ENCODE measurements around the gene HAGHL.
A peak's percentile ranks its signal among the peaks of the same experiment; 100 is the strongest.

Gene HAGHL

GRCh38 chr16:777826-778225, 50.9 kb downstream of the HAGHL start:
- peak; percentile 4; the same call in 1 of the 3 replicates for ATAC-seq
- TF ChIP-seq ZC3H10 (CRISPR knock-in tag; IDR thresholded peaks at IDR 0.05) (no peak), CSRNP3 (CRISPR knock-in tag; IDR thresholded peaks at IDR 0.05) (no peak), TOX (CRISPR knock-in tag; IDR thresholded peaks at IDR 0.05; ENCODE audit: borderline replicate concordance) (no peak), OSR1 (CRISPR knock-in tag; IDR thresholded peaks at IDR 0.05) (no peak), ESRRG (CRISPR knock-in tag; IDR thresholded peaks at IDR 0.05) (no peak), GLIS3 (CRISPR knock-in tag; IDR thresholded peaks at IDR 0.05) (no peak), ZFP30 (CRISPR knock-in tag; IDR thresholded peaks at IDR 0.05) (no peak), CSDC2 (CRISPR knock-in tag; IDR thresholded peaks at IDR 0.05) (no peak), PPARA (CRISPR knock-in tag; IDR thresholded peaks at IDR 0.05; ENCODE audit: borderline replicate concordance) (no peak), SNAI2 (CRISPR knock-in tag; IDR thresholded peaks at IDR 0.05) (no peak), ZNF70 (CRISPR knock-in tag; IDR thresholded peaks at IDR 0.05) (no peak), ZFP3 (CRISPR knock-in tag; IDR thresholded peaks at IDR 0.05) (no peak), ARNTL (CRISPR knock-in tag; IDR thresholded peaks at IDR 0.05; ENCODE audit: borderline replicate concordance, low read depth) (no peak), BACH2 (CRISPR knock-in tag; IDR thresholded peaks at IDR 0.05; ENCODE audit: borderline replicate concordance) (no peak), CREB5 (CRISPR knock-in tag; IDR thresholded peaks at IDR 0.05; ENCODE audit: low read depth) (no peak)
- TF ChIP-seq, protein P1, sequence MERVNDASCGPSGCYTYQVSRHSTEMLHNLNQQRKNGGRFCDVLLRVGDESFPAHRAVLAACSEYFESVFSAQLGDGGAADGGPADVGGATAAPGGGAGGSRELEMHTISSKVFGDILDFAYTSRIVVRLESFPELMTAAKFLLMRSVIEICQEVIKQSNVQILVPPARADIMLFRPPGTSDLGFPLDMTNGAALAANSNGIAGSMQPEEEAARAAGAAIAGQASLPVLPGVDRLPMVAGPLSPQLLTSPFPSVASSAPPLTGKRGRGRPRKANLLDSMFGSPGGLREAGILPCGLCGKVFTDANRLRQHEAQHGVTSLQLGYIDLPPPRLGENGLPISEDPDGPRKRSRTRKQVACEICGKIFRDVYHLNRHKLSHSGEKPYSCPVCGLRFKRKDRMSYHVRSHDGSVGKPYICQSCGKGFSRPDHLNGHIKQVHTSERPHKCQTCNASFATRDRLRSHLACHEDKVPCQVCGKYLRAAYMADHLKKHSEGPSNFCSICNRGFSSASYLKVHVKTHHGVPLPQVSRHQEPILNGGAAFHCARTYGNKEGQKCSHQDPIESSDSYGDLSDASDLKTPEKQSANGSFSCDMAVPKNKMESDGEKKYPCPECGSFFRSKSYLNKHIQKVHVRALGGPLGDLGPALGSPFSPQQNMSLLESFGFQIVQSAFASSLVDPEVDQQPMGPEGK (CRISPR knock-in tag; IDR thresholded peaks at IDR 0.05; ENCODE audit: borderline replicate concordance): no peak
- TF ChIP-seq, protein P2, sequence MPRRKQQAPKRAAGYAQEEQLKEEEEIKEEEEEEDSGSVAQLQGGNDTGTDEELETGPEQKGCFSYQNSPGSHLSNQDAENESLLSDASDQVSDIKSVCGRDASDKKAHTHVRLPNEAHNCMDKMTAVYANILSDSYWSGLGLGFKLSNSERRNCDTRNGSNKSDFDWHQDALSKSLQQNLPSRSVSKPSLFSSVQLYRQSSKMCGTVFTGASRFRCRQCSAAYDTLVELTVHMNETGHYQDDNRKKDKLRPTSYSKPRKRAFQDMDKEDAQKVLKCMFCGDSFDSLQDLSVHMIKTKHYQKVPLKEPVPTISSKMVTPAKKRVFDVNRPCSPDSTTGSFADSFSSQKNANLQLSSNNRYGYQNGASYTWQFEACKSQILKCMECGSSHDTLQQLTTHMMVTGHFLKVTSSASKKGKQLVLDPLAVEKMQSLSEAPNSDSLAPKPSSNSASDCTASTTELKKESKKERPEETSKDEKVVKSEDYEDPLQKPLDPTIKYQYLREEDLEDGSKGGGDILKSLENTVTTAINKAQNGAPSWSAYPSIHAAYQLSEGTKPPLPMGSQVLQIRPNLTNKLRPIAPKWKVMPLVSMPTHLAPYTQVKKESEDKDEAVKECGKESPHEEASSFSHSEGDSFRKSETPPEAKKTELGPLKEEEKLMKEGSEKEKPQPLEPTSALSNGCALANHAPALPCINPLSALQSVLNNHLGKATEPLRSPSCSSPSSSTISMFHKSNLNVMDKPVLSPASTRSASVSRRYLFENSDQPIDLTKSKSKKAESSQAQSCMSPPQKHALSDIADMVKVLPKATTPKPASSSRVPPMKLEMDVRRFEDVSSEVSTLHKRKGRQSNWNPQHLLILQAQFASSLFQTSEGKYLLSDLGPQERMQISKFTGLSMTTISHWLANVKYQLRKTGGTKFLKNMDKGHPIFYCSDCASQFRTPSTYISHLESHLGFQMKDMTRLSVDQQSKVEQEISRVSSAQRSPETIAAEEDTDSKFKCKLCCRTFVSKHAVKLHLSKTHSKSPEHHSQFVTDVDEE (CRISPR knock-in tag; IDR thresholded peaks at IDR 0.05): no peak

DNA sequence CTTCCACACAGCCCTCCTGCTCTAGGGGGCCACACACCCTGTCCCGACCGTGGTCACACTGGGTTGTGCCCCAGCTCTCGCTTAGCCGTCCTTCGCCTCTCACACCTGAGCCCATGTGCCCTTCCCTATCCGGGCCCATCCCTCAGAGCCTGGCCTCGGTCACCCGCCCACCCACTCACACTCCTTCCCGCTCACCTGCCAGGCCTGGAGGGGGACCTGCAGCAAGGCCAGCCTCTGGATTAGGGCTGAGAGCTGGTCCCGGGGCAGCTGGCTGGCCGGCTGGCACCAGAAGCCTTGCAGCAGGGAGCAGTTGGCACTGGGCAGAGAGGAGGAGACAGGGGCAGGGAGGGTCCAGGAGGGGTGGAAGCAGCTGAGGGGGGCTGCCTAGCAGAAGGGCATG, 51.5 kb downstream of the HAGHL start:
- no peak for TF ChIP-seq POU6F1 (CRISPR knock-in tag; IDR thresholded peaks at IDR 0.05; ENCODE audit: borderline replicate concordance, low read depth)
- TF ChIP-seq ZNF70 (CRISPR knock-in tag; IDR thresholded peaks at IDR 0.05): no peak
- TF ChIP-seq RARB (CRISPR knock-in tag; IDR thresholded peaks at IDR 0.05): no peak
- TF ChIP-seq ZNF565 (CRISPR knock-in tag; conservative IDR thresholded peaks at IDR 0.05; ENCODE audit: low read depth): no peak
- no peak for TF ChIP-seq ISL1 (CRISPR knock-in tag; IDR thresholded peaks at IDR 0.05)
- TF ChIP-seq TCF4 (CRISPR knock-in tag; IDR thresholded peaks at IDR 0.05; ENCODE audit: borderline replicate concordance): no peak
- TF ChIP-seq ZFP3 (CRISPR knock-in tag; IDR thresholded peaks at IDR 0.05): no peak
- no peak for TF ChIP-seq GLIS3 (CRISPR knock-in tag; IDR thresholded peaks at IDR 0.05)
- TF ChIP-seq ARNTL (CRISPR knock-in tag; IDR thresholded peaks at IDR 0.05; ENCODE audit: borderline replicate concordance, low read depth): no peak
- TF ChIP-seq CSDC2 (CRISPR knock-in tag; IDR thresholded peaks at IDR 0.05): no peak
- TF ChIP-seq, protein P1 (CRISPR knock-in tag; IDR thresholded peaks at IDR 0.05; ENCODE audit: borderline replicate concordance): no peak
- no peak for TF ChIP-seq SNAI2 (CRISPR knock-in tag; IDR thresholded peaks at IDR 0.05)
- no peak for TF ChIP-seq PPARA (CRISPR knock-in tag; IDR thresholded peaks at IDR 0.05; ENCODE audit: borderline replicate concordance)
- TF ChIP-seq ESRRG (CRISPR knock-in tag; IDR thresholded peaks at IDR 0.05): no peak
- TF ChIP-seq TOX (CRISPR knock-in tag; IDR thresholded peaks at IDR 0.05; ENCODE audit: borderline replicate concordance): no peak
- TF ChIP-seq CREB5 (CRISPR knock-in tag; IDR thresholded peaks at IDR 0.05; ENCODE audit: low read depth): no peak
- no peak for TF ChIP-seq OSR1 (CRISPR knock-in tag; IDR thresholded peaks at IDR 0.05)
- TF ChIP-seq, protein P2 (CRISPR knock-in tag; IDR thresholded peaks at IDR 0.05): no peak
- ATAC-seq: no peak

All from SK-N-SH treated with all-trans-retinoic acid at 6 μM for 48 hours (cell line).